Thoracic aorta (tissue), 2 donors: ENCODE measurements around the gene PIK3C2G. TPM values are rescaled to one million over a fixed set of nuclear protein-coding genes. Genes with fewer than 3 reads are reported as not detected.
"Not testable (repeated sequence)": the region's sequence is repeated elsewhere in the genome, so short reads cannot be mapped to it uniquely, and the experiment has no call there.

ENCODE experiments used
- ATAC-seq: fragments of 150-250 bp; one replicate; pipeline ENCODE4 v1.8.0; 2017; ENCODE audit warnings: low read depth; ENCODE audit not compliant: insufficient number of reproducible peaks, low FRiP score
- DNase-seq: peaks from one replicate; pipeline ENCODE4 v3.0.0-alpha.2; 2020; ENCODE audit warnings: low spot score
- H3K27ac ChIP-seq, 2 donors: fragments of 200-600 bp; sonication (generic); 1 replicate in 1 of 2; 2 replicates in 1 of 2; pipeline ENCODE4 v1.5.1; 2016; ENCODE audit warnings: mild to moderate bottlenecking in 2 of 2, moderate library complexity in 2 of 2
- H3K27me3 ChIP-seq: fragments of 200-600 bp; sonication (generic); replicated peaks from 2 replicates; pipeline ENCODE4 v1.6.0; 2016; ENCODE audit warnings: mild to moderate bottlenecking; ENCODE audit not compliant: insufficient read depth
- H3K36me3 ChIP-seq: fragments of 200-600 bp; sonication (generic); one replicate; pipeline ENCODE4 v1.5.1; 2016
- H3K4me1 ChIP-seq, 2 donors: fragments of 200-600 bp; sonication (generic); 1 replicate in 1 of 2; 2 replicates in 1 of 2; pipeline versions ENCODE4 v1.5.1 to v1.6.0; 2016; ENCODE audit warnings: low read depth in 2 of 2, mild to moderate bottlenecking in 1 of 2; ENCODE audit not compliant: control insufficient read depth in 1 of 2
- H3K4me3 ChIP-seq: fragments of 200-600 bp; sonication (generic); 2 replicates; pipeline ENCODE4 v1.5.1; 2016; ENCODE audit warnings: mild to moderate bottlenecking
- H3K9me3 ChIP-seq: fragments of 200-600 bp; sonication (generic); 2 replicates; pipeline ENCODE4 v1.5.1; 2016
- CTCF ChIP-seq: fragments of 200-600 bp; sonication (generic); IDR thresholded peaks from one replicate; pipeline ENCODE4 v1.5.1; 2019; ENCODE audit warnings: antibody characterized with exemption
- total RNA-seq, 2 donors: library from RNA; depleted of rRNA; stranded (reverse); fragments of >200 nt; gene quantifications; one replicate each; pipeline versions ENCODE4 v1.1.0 to v1.2.3, GENCODE V29; 2016

PIK3C2G gene
- total RNA-seq, 2 donors from 2014 or later: not detected

GRCh38 chr12:18681818-18682217 lies 420.5 kb downstream of the PIK3C2G start:
- no peaks in the 10 kb centered on the region for H3K27me3 ChIP-seq
- TF ChIP-seq CTCF: no peak
- no peaks in the 10 kb centered on the region for H3K36me3 ChIP-seq
- no peak for DNase-seq
- ATAC-seq: no peak
- H3K4me1 ChIP-seq: no peaks in the 10 kb centered on the region
- H3K27ac ChIP-seq: no peak overlapping the region
- no peak overlapping the region for H3K4me3 ChIP-seq
- no peaks in the 10 kb centered on the region for H3K9me3 ChIP-seq

DNA sequence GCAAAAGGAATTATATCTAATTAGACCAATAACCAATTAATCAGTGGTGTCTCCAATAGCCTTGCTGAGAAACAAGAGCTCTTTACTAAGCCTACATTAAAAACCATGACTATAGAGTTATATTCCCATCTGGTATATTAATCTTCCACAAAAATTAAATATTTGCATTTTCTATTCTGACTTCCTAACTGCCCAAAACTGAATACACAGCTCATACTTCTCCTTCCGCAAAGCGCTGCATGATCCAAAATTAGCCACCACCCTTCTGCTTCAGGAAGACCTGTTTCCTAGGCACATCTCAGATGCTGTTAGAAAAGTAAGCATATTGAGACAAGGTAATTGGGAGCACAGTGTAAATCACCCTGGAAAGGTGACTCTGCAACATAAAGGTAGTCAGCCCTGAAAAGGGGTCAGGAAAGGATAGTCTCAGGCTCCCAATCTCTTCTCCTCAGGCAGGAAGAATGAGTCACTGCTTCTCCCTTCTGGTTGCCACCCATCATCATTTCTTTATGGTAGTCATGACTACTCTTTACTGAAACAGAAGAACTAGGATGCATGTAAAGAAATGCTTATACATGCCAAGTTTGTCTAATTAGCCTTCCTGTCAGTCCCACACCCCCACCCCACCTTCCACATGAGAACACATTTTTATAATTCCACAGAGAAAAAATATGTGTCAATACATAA lies 422.2 kb downstream of the PIK3C2G start:
- Histone ChIP-seq H3K9me3 (no peaks in the 10 kb centered on the region), H3K4me3 (no peak overlapping the region), H3K36me3 (no peaks in the 10 kb centered on the region), H3K4me1 (no peaks in the 10 kb centered on the region), H3K27me3 (no peaks in the 10 kb centered on the region), H3K27ac (no peak overlapping the region)
- ATAC-seq: no peak
- DNase-seq: no peak
- TF ChIP-seq CTCF: no peak

- ATAC-seq (no peak), DNase-seq (no peak)
- Histone ChIP-seq H3K27me3 (no peaks in the 10 kb centered on the region), H3K4me1 (no peaks in the 10 kb centered on the region), H3K27ac (no peak overlapping the region), H3K36me3 (no peaks in the 10 kb centered on the region), H3K4me3 (no peak overlapping the region), H3K9me3 (no peaks in the 10 kb centered on the region)
- no peak for TF ChIP-seq CTCF
Observed at GRCh38 chr12:18684430-18684829, 423.1 kb downstream of the PIK3C2G start.

GRCh38 chr12:18689771-18690170 lies 428.5 kb downstream of the PIK3C2G start:
- no peaks in the 10 kb centered on the region for H3K9me3 ChIP-seq
- H3K4me3 ChIP-seq: no peak overlapping the region
- no peaks in the 10 kb centered on the region for H3K4me1 ChIP-seq
- H3K27me3 ChIP-seq: no peaks in the 10 kb centered on the region
- no peak for TF ChIP-seq CTCF
- no peak overlapping the region for H3K27ac ChIP-seq
- H3K36me3 ChIP-seq: no peaks in the 10 kb centered on the region
- DNase-seq (no peak), ATAC-seq (no peak)

DNA sequence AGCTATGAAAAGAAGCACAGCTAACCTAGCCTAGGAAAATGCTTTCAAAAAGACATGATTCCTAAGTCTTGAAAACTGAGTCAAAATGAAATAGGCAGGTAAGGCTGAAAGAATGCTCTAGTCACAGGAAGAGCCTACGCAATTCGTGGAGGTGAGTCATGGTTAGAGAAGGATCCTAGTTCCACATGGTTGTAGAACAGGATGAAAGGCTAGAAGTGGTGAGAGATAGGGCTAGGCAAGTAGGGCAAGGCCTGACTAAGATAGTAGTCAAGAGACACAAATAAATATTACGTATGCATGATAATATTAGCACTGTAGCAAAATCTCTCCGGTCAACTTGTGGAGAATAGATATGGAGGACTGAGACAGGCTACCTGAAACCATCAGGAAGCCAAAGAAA lies 429.3 kb downstream of the PIK3C2G start:
- Histone ChIP-seq H3K27ac (no peak overlapping the region), H3K27me3 (no peaks in the 10 kb centered on the region), H3K9me3 (no peaks in the 10 kb centered on the region), H3K36me3 (no peaks in the 10 kb centered on the region), H3K4me3 (no peak overlapping the region), H3K4me1 (no peaks in the 10 kb centered on the region)
- DNase-seq (no peak), ATAC-seq (no peak)
- no peak for TF ChIP-seq CTCF

GRCh38 chr12:18693986-18694385 lies 432.7 kb downstream of the PIK3C2G start:
- not testable (repeated sequence) for H3K4me3 ChIP-seq, H3K27ac ChIP-seq, H3K27me3 ChIP-seq, H3K36me3 ChIP-seq, DNase-seq, ATAC-seq, H3K4me1 ChIP-seq, H3K9me3 ChIP-seq
